Embryonic facial prominence (tissue), 1 donor: ENCODE measurements around the gene MAMDC4.
A peak's percentile ranks its signal among the peaks of the same experiment; 100 is the strongest.
"Not testable (repeated sequence)": the region's sequence is repeated elsewhere in the genome, so short reads cannot be mapped to it uniquely, and the experiment has no call there.

Source experiments
- DNase-seq: peaks from one replicate; pipeline ENCODE4 v3.0.0-alpha.2; 2016; ENCODE audit errors: extremely low spot score

Gene MAMDC4

GRCh38 chr9:136839229-136840139 is 12.7 kb upstream of the MAMDC4 start:
- no peak for DNase-seq

GRCh38 chr9:136840140-136840876 is 11.8 kb upstream of the MAMDC4 start:
- no peak for DNase-seq

GRCh38 chr9:136840877-136841645 is 11.1 kb upstream of the MAMDC4 start:
- no peak for DNase-seq

- not testable (repeated sequence) for DNase-seq
These were observed 10.3 kb upstream of the MAMDC4 start for GRCh38 chr9:136841646-136842379.

DNA sequence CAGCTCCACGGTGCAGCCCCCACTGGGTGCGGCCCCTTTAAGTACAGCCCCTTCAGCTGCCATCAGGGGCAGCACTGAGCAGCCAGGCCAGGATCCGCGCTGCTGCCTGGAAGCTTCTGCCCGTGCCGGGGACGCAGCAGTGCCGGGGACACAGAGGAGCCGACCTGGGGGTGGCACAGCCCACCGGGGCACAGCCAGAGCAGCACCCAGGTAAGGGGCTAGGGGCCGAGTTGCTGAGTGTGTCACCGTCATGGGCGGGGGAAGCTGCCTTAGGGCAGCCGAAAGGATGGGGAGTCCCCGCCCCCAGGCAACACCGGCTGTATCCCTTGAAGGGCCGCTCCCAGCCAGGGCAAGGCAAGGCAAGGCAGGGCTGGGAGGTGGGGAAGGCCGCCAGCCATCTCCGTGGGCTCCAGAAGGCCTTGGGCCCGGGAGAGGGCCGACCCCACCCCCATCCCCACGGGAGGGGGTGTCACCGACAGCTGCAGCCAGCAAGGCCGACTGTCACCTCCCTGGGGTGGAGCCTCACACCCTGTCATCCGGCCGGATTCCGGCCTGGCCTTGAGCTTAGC is 9.7 kb upstream of the MAMDC4 start, which contains the start of gene AJM1:
Gene AJM1 (plus strand): TSS at position 99 of the 569 bp plus-strand sequence. CDS start 1,937 bp downstream, outside the sequence.
- DNase-seq = not testable (repeated sequence)

DNA sequence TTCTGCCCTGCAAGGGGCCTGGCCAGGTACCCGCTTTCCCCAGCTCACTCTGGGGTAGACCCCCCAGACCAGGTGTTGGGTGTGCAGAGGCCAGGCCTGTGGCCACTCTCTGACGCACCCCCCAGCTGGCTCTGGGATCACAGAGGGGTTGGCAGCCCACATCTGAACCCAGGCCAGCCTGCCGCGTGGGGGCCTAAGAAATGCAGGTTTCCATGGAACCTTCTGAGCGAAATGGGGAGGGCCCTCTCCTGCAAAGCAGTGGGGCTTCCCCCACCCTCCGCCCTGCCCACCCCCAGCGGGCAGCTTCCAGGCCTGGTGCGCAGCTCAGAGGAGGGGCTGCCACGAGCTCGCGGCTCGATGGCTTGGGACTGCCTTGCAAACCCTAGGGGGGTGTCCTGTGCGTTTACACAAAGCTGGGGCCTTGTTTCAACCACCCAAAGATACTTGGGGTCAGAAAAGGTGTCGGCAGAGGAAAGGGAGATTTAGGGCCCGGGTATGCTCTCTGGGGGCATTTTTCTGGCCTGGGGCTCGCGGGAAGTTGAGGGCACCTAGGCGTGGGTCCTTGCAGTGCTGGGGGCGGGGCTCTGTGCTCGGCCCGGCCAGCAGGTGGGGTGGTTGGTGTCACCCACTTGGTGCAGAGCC is 8.9 kb upstream of the MAMDC4 start:
- not testable (repeated sequence) for DNase-seq

DNA sequence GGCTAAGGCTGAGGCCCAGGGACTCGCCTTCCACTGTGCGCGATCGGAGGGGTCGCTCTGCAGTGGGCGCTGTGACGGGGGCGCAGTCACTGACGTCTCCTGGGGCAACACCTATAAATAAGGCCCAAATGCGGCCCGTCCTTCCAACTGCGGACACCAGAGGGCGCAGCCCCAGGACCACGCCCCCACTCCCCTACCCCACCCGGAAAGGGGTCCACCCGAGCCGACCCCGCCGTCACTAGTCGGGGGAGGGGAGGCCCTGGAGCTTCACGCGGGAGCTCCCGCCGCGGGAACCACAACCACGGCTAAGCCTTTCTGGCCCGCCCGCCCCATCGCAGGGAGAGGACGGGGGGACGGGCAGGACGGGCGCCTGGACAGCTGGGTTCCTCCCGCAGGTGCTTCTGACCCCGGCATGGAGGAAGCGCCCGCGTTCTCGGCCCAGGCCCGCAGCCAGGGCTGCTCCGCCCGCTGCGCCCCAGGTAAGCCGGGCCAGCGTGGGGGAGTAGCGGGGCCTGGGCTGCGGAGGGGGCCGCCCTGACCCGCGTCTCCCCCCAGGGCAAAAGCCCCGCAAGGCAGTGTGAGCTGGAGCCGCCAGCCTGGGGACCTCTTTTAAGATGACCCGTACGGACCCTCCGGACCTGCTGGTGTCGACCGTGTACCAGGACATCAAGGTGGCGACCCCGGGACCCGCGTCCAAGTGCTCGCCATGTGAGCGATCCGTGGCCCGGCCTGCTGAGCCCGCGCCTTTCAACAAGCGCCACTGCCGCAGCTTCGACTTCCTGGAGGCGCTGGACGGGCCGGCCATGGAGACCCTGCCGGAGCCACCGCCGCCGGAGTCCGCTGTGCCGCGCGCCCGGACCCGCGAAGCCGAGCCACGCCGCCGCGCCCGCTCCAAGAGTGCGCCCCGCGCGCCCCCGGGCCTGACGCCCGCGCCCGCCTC is 8.1 kb upstream of the MAMDC4 start:
- DNase-seq = not testable (repeated sequence)

DNA sequence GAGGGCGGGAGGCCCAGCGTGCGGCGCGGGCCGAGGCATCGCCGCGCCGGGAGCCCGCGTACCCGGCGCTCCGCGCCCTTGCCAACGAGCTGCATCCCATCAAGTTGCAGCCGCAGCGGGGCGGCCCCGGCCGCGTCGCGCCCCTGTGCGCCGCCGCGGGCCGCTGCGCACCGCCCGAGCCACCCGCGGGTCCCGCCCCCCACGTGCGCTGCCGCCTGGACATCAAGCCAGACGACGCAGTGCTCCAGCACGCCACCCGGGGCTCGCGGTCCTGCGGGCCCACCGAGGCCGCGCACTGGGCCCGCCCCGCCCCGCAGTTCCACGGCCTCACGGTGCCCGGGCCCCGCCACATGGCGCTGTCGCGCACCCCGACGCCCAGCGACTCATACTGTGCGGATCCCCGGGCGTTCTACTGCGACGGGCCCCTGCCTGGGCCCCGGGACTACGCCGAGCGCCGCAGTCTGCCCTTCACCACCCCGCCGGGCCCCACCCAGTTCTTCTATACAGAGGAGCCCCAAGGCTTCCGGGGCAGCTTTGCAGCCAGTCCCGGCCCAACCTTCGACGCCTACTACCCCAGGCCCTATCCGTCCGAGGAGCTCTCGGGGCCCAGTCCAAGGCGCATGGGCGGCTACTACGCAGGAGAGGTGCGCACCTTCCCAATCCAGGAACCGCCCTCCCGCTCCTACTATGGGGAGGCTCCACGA is 7.2 kb upstream of the MAMDC4 start:
- DNase-seq = no peak

GRCh38 chr9:136845465-136846260 is 6.5 kb upstream of the MAMDC4 start:
- DNase-seq = no peak

DNA sequence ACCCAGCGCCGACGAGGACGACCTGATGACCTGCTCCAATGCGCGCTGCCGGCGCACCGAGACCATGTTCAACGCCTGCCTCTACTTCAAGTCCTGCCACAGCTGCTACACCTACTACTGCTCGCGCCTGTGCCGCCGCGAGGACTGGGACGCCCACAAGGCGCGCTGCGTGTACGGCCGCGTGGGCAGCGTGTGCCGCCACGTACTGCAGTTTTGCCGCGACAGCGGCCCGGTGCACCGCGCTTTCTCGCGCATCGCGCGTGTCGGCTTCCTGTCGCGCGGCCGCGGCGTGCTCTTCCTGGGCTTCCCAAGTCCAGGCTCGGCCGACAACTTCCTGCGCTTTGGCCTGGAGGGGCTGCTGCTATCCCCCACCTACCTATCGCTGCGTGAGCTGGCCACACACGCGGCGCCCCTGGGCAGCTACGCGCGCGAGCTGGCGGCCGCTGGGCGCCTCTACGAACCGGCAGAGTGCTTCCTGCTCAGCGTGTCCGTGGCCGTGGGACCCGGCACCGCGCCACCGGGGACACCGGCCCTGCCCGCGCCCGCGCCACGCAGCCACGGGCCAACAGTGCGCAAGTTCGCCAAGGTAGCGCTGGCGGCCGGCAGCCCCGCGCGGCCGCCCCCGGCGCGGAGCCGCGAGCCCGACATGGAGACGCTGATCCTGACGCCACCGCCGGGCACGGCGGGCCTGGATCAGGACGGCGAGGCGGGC is 5.6 kb upstream of the MAMDC4 start:
- DNase-seq = no peak

- DNase-seq = no peak
These were observed 4.9 kb upstream of the MAMDC4 start for GRCh38 chr9:136847088-136847825.

GRCh38 chr9:136847826-136848392 is 4.2 kb upstream of the MAMDC4 start:
- DNase-seq = no peak

GRCh38 chr9:136848393-136849037 is 3.6 kb upstream of the MAMDC4 start:
- peak; percentile 52 for DNase-seq

- peak; percentile 99 for DNase-seq
These were observed 2.8 kb upstream of the MAMDC4 start, which contains the start of gene PHPT1 for GRCh38 chr9:136849038-136849959. PHPT1 (plus strand) TSS chr9:136849409; CDS start chr9:136849431, 22 bp downstream.
